NCI-H345 treated with DMSO at 0.1 percent for 48 hours (cell line): ENCODE measurements around the gene RBL1.

Source experiments
- DNase-seq: peaks from one replicate; lab custom pipeline; 2025; ENCODE audit not compliant: unreplicated experiment; lab: John Stamatoyannopoulos, UW

The RBL1 gene

GRCh38 chr20:36951979-36952738 lies 143.6 kb downstream of the RBL1 start:
- DNase-seq = peak; percentile 30

GRCh38 chr20:36951198-36951978 lies 144.4 kb downstream of the RBL1 start, which contains the start of gene SAMHD1:
TSS of gene SAMHD1 (minus strand) at chr20:36951708. CDS start at chr20:36951643, 65 bp downstream.
- peak; percentile 99 for DNase-seq

GRCh38 chr20:36950414-36951197 lies 145.2 kb downstream of the RBL1 start:
- no peak for DNase-seq
